ENCODE results near the gene RPS6KA4.

DNA sequence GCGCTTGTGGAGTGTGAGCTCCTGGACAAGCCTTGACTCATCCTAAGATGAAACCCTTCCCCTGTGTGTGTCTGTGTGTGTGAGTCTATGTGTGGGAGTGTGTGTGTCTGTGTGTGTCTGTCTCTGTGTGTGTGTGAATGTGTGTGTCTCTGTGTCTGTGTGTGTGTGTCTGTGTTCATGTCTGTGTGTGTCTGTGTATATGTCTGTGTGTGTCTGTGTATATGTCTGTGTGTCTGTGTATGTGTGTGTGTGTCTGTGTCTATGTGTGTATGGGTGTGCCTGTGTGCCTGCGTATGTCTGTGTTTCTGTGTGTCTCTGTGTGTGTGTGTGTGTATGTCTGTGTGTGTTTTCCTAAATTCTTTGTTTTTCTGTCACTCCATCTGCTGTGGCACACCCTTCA is 48.7 kb downstream of the RPS6KA4 start:
- TF ChIP-seq, protein P1, sequence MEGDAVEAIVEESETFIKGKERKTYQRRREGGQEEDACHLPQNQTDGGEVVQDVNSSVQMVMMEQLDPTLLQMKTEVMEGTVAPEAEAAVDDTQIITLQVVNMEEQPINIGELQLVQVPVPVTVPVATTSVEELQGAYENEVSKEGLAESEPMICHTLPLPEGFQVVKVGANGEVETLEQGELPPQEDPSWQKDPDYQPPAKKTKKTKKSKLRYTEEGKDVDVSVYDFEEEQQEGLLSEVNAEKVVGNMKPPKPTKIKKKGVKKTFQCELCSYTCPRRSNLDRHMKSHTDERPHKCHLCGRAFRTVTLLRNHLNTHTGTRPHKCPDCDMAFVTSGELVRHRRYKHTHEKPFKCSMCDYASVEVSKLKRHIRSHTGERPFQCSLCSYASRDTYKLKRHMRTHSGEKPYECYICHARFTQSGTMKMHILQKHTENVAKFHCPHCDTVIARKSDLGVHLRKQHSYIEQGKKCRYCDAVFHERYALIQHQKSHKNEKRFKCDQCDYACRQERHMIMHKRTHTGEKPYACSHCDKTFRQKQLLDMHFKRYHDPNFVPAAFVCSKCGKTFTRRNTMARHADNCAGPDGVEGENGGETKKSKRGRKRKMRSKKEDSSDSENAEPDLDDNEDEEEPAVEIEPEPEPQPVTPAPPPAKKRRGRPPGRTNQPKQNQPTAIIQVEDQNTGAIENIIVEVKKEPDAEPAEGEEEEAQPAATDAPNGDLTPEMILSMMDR (IDR thresholded peaks at IDR 0.05), result no peak
- no peak for TF ChIP-seq EZH2phosphoT487 (IDR thresholded peaks at IDR 0.05)
